HG03354 (cell line): ENCODE measurements around the gene HIC2.
"Not testable (repeated sequence)": the region's sequence is repeated elsewhere in the genome, so short reads cannot be mapped to it uniquely, and the experiment has no call there.

Experiments used
- ATAC-seq: cut with Tn5 transposase; IDR thresholded peaks from one replicate; pipeline ENCODE4 v1.9.1; 2021; ENCODE audit warnings: mild to moderate bottlenecking; ENCODE audit not compliant: unreplicated experiment, poor library complexity, severe bottlenecking

HIC2 gene

GRCh38 chr22:21448627-21449416 lies 31.7 kb downstream of the HIC2 start:
- no peak for ATAC-seq

- ATAC-seq = no peak
Observed at GRCh38 chr22:21449531-21450319, 32.6 kb downstream of the HIC2 start.

GRCh38 chr22:21450320-21450831 lies 33.2 kb downstream of the HIC2 start:
- no peak for ATAC-seq

- no peak for ATAC-seq
Observed at GRCh38 chr22:21450858-21451353, 33.7 kb downstream of the HIC2 start.

DNA sequence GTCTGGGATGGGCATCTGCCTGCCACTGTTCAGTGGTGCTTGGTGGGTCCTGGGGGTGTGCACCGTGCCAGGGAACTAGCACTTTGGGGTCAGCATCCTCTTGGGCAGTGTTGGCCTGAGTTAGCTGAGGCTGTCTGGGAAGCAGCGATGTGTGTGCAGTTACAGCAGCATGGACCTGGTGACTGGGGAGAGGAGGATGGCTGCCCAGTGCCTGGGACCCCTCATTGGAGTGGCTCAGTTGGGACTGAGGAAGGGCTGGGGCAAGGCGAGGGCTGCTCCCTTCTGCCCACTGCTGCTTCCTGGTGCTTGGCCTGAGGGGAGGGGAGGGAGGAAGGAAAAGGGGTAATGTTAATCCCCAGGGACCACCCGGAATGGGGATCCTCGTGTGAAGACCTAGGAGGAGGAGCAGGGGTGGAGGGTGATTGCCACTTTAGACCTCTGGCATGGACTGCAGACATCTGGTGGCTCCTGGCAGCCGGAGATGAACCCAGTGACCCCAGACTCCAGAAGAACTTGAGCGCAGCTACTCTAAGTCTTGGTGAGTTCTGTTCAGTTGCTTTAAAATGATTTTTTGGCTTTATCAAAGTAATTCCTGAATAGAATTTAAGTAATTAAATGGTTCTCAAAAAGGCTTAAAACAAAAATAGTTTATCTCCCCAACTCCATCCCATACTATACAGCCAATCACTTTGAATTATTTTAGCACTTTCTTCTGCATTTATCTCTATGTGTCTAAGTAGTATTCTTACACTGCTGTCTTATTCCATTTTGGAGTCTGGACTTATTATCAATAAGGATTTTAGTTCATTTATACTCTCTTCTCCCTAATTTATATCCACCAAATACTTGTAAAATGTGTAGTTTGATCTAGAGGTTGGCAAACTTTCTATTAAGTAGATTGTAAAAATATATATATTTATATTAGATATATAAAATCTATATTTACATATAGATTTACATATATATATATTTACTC lies 34.7 kb downstream of the HIC2 start:
- no peak for ATAC-seq

DNA sequence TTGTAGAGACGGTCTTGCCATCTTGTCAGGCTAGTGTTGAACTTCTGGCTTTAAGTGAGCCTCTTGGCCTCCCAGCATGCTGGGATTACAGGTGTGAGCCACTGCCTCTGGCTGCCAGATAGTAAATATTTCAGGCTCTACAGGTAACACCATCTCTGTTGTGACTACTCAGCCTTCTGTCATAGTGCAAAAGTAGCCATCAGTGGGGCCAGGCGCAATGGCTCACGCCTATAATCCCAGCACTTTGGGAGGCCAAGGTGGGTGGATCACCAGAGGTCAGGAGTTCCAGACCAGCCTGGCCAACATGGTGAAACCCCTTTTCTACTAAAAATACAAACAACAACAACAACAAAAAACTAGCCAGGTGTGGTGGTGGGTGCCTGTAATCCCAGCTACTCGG lies 35.5 kb downstream of the HIC2 start:
- not testable (repeated sequence) for ATAC-seq

- not testable (repeated sequence) for ATAC-seq
Observed at GRCh38 chr22:21454998-21455333, 37.8 kb downstream of the HIC2 start.

- ATAC-seq = no peak
Observed at GRCh38 chr22:21455334-21456089, 38.3 kb downstream of the HIC2 start.

- ATAC-seq = no peak
Observed at GRCh38 chr22:21457023-21457787, 40.0 kb downstream of the HIC2 start.

DNA sequence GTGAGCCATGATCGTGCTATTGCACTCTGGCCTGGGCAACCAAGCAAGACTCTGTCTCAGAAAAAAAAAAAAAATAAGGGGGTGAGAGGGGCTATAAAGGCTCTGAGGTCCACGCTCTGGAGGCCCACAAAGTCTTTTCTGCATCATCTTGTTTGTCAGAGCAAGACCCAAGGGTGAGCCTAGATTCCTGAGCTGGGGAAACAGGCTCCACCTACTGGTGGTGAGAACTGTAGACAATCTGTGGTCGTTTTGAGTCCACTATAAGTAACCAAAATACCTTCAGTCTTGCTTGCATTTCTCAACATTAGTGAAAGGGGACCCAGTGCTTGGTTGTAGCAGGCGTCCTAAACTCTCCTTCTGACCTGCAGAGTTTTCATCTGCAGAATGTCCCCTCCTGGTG lies 45.5 kb downstream of the HIC2 start:
- ATAC-seq = not testable (repeated sequence)

DNA sequence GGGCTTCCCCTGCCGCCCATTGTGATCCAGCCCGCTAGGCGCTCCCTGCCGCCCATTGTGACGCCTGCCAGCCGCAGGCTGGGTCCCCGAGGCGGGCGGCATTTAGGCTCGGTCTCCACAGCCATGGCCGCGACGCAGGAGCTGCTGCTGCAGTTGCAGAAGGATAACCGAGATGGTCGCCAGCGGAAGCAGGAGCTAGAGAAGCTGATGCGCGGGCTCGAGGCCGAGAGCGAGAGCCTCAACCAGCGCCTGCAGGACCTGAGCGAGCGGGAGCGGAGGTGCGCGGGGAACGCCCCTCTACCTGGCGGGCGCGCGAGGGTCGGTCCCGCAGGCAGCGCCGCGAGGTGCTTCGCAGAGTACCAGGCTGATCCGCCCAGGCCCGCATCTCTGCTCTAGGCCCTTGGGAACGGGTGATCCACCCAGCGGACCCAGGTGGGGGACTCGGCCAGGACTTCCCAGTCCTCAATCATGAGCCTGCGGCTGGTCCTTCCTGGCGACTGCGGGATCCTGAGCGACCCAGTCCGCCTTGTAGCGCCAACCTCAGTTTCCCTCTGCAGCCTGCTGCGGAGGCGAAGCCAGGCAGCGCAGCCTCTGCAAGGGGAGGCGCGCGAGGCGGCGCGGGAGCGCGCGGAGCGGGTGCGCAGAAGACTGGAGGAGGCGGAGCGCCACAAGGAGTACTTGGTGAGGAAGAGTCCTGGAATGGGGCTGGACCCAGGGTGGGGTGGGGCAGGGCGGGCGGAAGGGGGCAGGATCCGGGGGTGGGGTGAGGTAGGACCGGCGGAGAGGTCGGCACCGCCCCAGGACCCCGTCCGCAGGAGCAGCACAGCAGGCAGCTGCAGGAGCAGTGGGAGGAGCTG lies 50.4 kb downstream of the HIC2 start, which contains the start of gene TMEM191C:
Gene TMEM191C (plus strand): TSS at position 51 of the 857 bp plus-strand sequence. CDS start 73 bp downstream, at position 124.
- peak; percentile 26 for ATAC-seq

GRCh38 chr22:21468194-21469096 lies 51.3 kb downstream of the HIC2 start:
- ATAC-seq = peak; percentile 84

DNA sequence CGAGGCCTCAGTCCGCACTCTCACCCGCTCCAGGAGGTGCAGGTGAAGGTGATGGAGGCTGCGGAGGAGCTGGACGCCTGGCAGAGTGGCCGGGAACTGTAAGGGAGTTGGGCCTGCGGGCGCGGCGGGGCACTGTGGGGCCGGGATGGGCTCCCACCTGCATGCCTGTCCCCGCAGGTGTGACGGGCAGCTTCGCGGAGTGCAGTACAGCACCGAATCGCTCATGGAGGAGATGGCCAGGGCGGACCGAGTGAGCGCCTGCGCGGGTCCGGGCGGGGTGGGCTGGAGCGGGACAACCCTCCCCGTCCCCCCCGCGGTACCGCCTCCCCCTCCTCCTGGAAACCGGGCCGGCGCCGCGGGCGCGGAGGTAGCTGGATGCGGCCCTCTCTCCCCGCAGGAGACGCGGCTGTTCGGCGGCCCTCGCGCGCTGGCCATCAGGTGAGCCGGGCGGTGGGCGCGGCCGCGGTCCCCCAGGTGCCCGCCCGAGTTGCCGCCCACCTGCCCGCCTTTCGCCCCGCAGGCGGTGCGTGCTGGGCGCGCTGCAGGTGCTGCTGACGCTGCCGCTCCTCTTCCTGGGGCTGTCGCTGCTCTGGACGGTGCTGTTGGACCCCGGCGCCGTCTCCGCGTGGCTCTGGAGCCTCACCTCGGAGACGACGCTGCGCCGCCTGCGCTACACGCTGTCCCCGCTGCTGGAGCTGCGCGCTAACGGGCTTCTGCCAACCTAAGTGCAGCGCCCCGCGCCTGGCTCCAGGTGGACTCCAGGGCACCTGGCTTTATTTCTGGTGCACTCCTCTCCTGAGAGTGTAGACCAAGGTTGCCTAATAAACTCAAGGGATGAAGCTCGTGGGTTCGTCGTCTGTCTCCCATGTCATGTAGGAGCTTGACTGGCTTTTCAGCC lies 52.2 kb downstream of the HIC2 start:
- ATAC-seq = not testable (repeated sequence)

GRCh38 chr22:21472984-21473383 lies 55.8 kb downstream of the HIC2 start:
- not testable (repeated sequence) for ATAC-seq

- ATAC-seq = not testable (repeated sequence)
Observed at GRCh38 chr22:21473664-21474063, 56.5 kb downstream of the HIC2 start.
